Esophagus squamous epithelium (tissue), 4 donors: ENCODE data around the gene GPBP1.

Source experiments
- CTCF ChIP-seq, 6 experiments: fragments of 450-650 bp in 4 of 6; fragments of 200-600 bp in 2 of 6; sonication (generic) in 2 of 6; IDR thresholded peaks; one replicate each; pipeline ENCODE4 v1.5.1; 2016 to 2019; ENCODE audit warnings: antibody characterized with exemption in 6 of 6, mild to moderate bottlenecking in 4 of 6, moderate library complexity in 4 of 6
- POLR2A ChIP-seq, 4 donors: fragments of 450-650 bp; IDR thresholded peaks; one replicate each; pipeline ENCODE4 v1.6.1; 2017; ENCODE audit warnings: antibody characterized with exemption in 4 of 4, mild to moderate bottlenecking in 4 of 4, moderate library complexity in 3 of 4

GRCh38 chr5:57313716-57314115 is 139.9 kb downstream of the GPBP1 start:
- TF ChIP-seq CTCF (IDR thresholded peaks at IDR 0.05) = no peak
- TF ChIP-seq POLR2A (IDR thresholded peaks at IDR 0.05) = no peak
